Right lobe of liver (tissue), 6 donors: ENCODE results near the gene NSUN4. TPM values are rescaled to one million over a fixed set of nuclear protein-coding genes. Genes with fewer than 3 reads are reported as not detected.
"Not testable (repeated sequence)": the region's sequence is repeated elsewhere in the genome, so short reads cannot be mapped to it uniquely, and the experiment has no call there.

Source experiments
- ATAC-seq, 4 donors: fragments of 200-7000 bp; cut with Tn5 transposase; one replicate each; pipeline ENCODE4 v1.9.1; 2020; ENCODE audit warnings: mild to moderate bottlenecking in 4 of 4, moderate library complexity in 4 of 4
- DNase-seq, 3 donors: peaks; one replicate each; pipeline ENCODE4 v3.0.0-alpha.2; 2020
- H3K27ac ChIP-seq, 3 donors: fragments of 200-600 bp; one replicate each; pipeline ENCODE4 v1.8.0; 2022
- H3K27me3 ChIP-seq, 2 donors: fragments of 200-600 bp; one replicate each; pipeline ENCODE4 v1.8.0; 2022
- H3K36me3 ChIP-seq, 4 donors: fragments of 200-600 bp; sonication (generic) in 1 of 4; one replicate each; pipeline versions ENCODE4 v1.5.1 to v1.8.0; 2017 to 2022; ENCODE audit warnings: control low read depth in 1 of 4
- H3K4me1 ChIP-seq, 4 donors: fragments of 200-600 bp; sonication (generic) in 1 of 4; one replicate each; pipeline versions ENCODE4 v1.5.1 to v1.8.0; 2017 to 2022; ENCODE audit warnings: control low read depth in 1 of 4
- H3K4me3 ChIP-seq, 3 donors: fragments of 200-600 bp; one replicate each; pipeline ENCODE4 v1.8.0; 2022
- H3K9me3 ChIP-seq, 4 donors: fragments of 200-600 bp; sonication (generic) in 1 of 4; one replicate each; pipeline versions ENCODE4 v1.5.1 to v1.8.0; 2017 to 2022; ENCODE audit warnings: control low read depth in 1 of 4
- POLR2A ChIP-seq: fragments of 450-650 bp; IDR thresholded peaks from one replicate; pipeline ENCODE4 v1.6.1; 2017; ENCODE audit warnings: antibody characterized with exemption, mild to moderate bottlenecking
- whole genome bisulfite sequencing: methylation state at CpG from one replicate; pipeline ENCODE4 v1.1.6; 2018; ENCODE audit warnings: low coverage, low lambda C conversion rate; ENCODE audit not compliant: insufficient coverage; ENCODE audit errors: missing lambda C conversion rate; 5-methylcytosine and 5-hydroxymethylcytosine counted together
- intact Hi-C, 2 donors: fragments of 100-400 bp; cut with DNase I; formaldehyde crosslinking; loops; one replicate each; pipeline versions ENCODE4 v1.11.2 to v1.14.1; 2022
- total RNA-seq, 6 experiments: library from RNA; depleted of rRNA in 2 of 6; stranded (reverse); fragments of >200 nt in 2 of 6; fragmentation: NEBNext Ultra II Directional in 3 of 6; extraction: Animal tissue kit (Norgen Biotek cat#: 25700) in 3 of 6; gene quantifications; one replicate each; pipeline versions ENCODE4 v1.1.0 to v1.2.4, GENCODE V29; 2016 to 2023
- TF ChIP-seq, protein P1 (sequence below), 4 donors: fragments of 200-600 bp in 3 of 4; fragments of 450-650 bp in 1 of 4; IDR thresholded peaks; one replicate each; pipeline versions ENCODE4 v1.5.1 to v1.8.0; 2016 to 2022; ENCODE audit warnings: antibody characterized with exemption in 4 of 4, mild to moderate bottlenecking in 2 of 4
- donor health status: DM: no; HTN: yes; CAD: no.
- donor health status: DM: no; HTN: no; CAD: no.
- donor health status: DM: no; HTN: no; CAD: no.
- donor health status: DM: no; HTN: yes; CAD: no.
- donor health status: DM: no; HTN: yes; CAD: no.

Gene NSUN4
- total RNA-seq, 6 experiments from 2014 or later = 8.5 to 13.0 (median 12.2) TPM

DNA sequence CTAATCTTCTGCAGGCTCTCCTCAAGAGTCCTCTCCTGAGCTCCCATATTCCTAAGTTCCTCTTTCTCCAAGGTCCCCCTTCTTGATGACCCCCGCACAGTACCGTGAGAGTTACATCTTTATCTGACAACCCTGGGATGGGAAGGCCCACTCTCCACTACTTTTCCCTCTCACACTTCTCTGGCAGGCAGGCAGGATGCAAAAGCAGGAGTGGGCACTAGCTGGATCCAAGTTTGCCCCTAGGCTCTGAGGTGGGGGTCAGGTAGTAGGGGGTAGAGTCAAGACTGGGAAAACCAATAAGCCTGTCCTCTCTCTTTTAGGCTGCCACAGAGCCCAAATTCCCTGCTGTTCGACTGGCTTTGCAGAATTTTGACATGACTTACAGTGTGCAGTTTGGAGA lies 3.9 kb downstream of the NSUN4 start:
- H3K4me3 ChIP-seq = no peak overlapping the region
- H3K4me1 ChIP-seq = peaks cover 0 to 5% (median 0%) of the 10 kb centered on the region in 4 donors
- intact Hi-C loops = no loop called here
- no peaks in the 10 kb centered on the region for H3K27me3 ChIP-seq
- whole genome bisulfite sequencing = 78% methylated on average over 3 of the region's 3 CpGs
- peaks cover 0 to 31% (median 5%) of the 10 kb centered on the region in 4 donors for H3K36me3 ChIP-seq
- TF ChIP-seq, protein P1, sequence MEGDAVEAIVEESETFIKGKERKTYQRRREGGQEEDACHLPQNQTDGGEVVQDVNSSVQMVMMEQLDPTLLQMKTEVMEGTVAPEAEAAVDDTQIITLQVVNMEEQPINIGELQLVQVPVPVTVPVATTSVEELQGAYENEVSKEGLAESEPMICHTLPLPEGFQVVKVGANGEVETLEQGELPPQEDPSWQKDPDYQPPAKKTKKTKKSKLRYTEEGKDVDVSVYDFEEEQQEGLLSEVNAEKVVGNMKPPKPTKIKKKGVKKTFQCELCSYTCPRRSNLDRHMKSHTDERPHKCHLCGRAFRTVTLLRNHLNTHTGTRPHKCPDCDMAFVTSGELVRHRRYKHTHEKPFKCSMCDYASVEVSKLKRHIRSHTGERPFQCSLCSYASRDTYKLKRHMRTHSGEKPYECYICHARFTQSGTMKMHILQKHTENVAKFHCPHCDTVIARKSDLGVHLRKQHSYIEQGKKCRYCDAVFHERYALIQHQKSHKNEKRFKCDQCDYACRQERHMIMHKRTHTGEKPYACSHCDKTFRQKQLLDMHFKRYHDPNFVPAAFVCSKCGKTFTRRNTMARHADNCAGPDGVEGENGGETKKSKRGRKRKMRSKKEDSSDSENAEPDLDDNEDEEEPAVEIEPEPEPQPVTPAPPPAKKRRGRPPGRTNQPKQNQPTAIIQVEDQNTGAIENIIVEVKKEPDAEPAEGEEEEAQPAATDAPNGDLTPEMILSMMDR (IDR thresholded peaks at IDR 0.05) = no peak
- no peak for TF ChIP-seq POLR2A
- no peak for ATAC-seq
- no peaks in the 10 kb centered on the region for H3K9me3 ChIP-seq
- DNase-seq = no peak
- no peak overlapping the region for H3K27ac ChIP-seq

DNA sequence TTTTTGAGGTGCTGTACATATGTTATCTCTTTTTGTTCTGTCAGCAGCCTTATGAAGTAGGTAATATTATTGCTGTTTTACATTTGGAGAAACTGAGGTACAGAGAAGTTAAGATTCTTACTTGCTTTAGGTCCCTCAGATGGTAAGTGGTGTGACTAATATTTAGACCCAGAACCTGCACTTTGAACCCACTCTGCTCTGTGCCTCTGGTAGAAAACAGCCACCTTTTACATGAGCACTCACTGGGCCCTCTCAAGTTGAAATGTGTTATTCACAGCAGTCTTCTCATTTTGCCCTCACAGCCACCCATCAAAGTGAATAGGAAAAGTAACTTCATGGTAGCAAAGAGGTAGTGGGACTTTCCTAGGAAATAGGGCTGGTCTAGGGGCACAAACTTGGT lies 4.7 kb downstream of the NSUN4 start:
- no peaks in the 10 kb centered on the region for H3K27me3 ChIP-seq
- DNase-seq (no peak), ATAC-seq (no peak)
- H3K36me3 ChIP-seq = peaks cover 0 to 39% (median 9%) of the 10 kb centered on the region in 4 donors
- H3K9me3 ChIP-seq = no peaks in the 10 kb centered on the region
- no peak for TF ChIP-seq POLR2A
- TF ChIP-seq, protein P1 (IDR thresholded peaks at IDR 0.05) = no peak
- intact Hi-C loops = no loop called here
- peaks cover 0 to 3% (median 0%) of the 10 kb centered on the region in 4 donors for H3K4me1 ChIP-seq
- H3K4me3 ChIP-seq = no peak overlapping the region
- no peak overlapping the region for H3K27ac ChIP-seq

DNA sequence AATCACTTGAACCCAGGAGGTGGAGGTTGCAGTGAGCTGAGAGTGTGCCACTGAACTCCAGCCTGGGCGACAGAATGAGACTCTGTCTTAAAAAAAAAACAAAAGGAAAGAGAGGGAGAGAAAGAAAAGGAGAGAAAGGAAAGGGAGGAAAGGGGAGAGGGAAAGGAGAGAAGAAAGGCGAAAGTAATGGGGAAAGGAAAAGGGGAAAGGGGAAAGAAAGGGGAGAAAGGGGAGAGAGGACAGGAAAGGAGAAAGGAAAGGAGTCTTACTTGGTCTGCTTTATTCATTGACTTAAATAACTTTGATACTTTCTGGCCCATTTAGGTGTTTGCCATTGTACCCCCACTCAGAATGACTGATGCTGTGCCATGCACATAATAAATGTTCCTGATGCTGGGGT lies 11.8 kb downstream of the NSUN4 start:
- Histone ChIP-seq H3K27me3 (no peaks in the 10 kb centered on the region), H3K27ac (no peak overlapping the region), H3K36me3 (peaks cover 0 to 57% (median 26%) of the 10 kb centered on the region in 4 donors), H3K4me1 (no peaks in the 10 kb centered on the region), H3K4me3 (no peak overlapping the region), H3K9me3 (no peaks in the 10 kb centered on the region)
- ATAC-seq = no peak
- TF ChIP-seq, protein P1 (IDR thresholded peaks at IDR 0.05) = no peak
- TF ChIP-seq POLR2A = no peak
- intact Hi-C loops = no loop called here
- no peak for DNase-seq
- 78% methylated on average over 1 of the region's 2 CpGs for WGBS

DNA sequence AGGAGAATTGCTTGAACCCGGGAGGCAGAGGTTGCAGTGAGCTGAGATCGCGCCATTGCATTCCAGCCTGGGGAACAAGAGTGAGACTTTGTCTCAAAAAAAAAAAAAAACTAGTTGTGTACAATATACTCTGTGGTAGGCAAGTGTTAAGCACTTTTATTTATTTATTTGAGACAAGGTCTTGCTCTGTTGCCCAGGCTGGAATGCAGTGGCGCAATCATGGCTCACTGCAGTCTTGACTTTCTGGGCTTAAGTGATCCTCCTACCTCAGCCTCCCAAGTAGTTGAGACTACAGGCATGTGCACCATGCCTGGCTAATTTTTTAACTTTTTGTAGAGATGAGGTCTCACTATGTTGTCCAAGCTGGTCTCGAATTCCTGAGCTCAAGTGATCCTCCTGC lies 15.3 kb downstream of the NSUN4 start:
- H3K36me3 ChIP-seq = peaks cover 4 to 51% (median 22%) of the 10 kb centered on the region in 4 donors
- H3K4me1 ChIP-seq, DNase-seq, H3K27ac ChIP-seq, ATAC-seq, H3K9me3 ChIP-seq, intact Hi-C loops, H3K4me3 ChIP-seq, H3K27me3 ChIP-seq: not testable (repeated sequence)
- WGBS = 94% methylated on average over 2 of the region's 5 CpGs

DNA sequence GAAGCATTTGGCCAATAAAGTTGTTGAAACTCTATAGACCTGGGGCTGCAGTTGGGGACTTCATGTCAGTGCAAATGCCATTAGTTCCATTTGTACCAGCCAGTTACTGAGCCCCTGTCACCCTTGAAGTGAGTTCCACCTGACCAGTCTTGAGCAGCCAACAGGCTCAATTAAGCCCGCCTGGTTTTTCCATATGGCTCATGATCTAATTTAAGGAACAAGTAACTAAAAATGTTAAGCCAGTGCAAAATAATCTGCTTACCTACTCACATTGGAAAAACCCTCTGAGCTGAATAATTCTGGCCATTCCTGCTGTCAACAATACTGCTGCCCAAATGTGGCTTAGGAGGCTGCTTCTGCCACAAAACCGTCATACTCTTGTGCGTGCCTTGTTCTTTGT lies 21.6 kb downstream of the NSUN4 start:
- TF ChIP-seq POLR2A = no peak
- TF ChIP-seq, protein P1 (IDR thresholded peaks at IDR 0.05) = no peak
- intact Hi-C loops = no loop called here
- Histone ChIP-seq H3K36me3 (peaks cover 5 to 62% (median 15%) of the 10 kb centered on the region in 4 donors), H3K4me1 (no peaks in the 10 kb centered on the region), H3K9me3 (no peaks in the 10 kb centered on the region), H3K4me3 (no peak overlapping the region), H3K27me3 (no peaks in the 10 kb centered on the region), H3K27ac (no peak overlapping the region)
- ATAC-seq = no peak
- no peak for DNase-seq
- 100% methylated on average over 3 of the region's 3 CpGs for WGBS
